Measurements from ENCODE around the gene CC2D2A.

GRCh38 chr4:15550491-15550890 is 80.8 kb downstream of the CC2D2A start:
- TF ChIP-seq CTCF (conservative IDR thresholded peaks at IDR 0.05; ENCODE audit: low read depth, low read length) (no peak), EZH2 (IDR thresholded peaks at IDR 0.05; ENCODE audit: borderline replicate concordance, low read depth, low read length, poor library complexity, severe bottlenecking) (no peak)
